HG03457 (cell line): ENCODE measurements around the gene ZMIZ1.

ENCODE experiments used
- ATAC-seq: cut with Tn5 transposase; IDR thresholded peaks from one replicate; pipeline ENCODE4 v1.9.1; 2021; ENCODE audit warnings: moderate number of reproducible peaks; ENCODE audit not compliant: unreplicated experiment

The ZMIZ1 gene

GRCh38 chr10:79068562-79069324, at the start of gene ZMIZ1:
ZMIZ1 (plus strand) TSS chr10:79068966; CDS start chr10:79201633, 132,667 bp downstream.
- ATAC-seq = peak; percentile 42

- ATAC-seq = no peak
Observed at GRCh38 chr10:79019441-79020014, 49.2 kb upstream of the ZMIZ1 start.

- no peak for ATAC-seq
Observed at GRCh38 chr10:79020015-79020491, 48.7 kb upstream of the ZMIZ1 start.

- no peak for ATAC-seq
Observed at GRCh38 chr10:79020605-79021004, 48.2 kb upstream of the ZMIZ1 start.

- ATAC-seq = no peak
Observed at GRCh38 chr10:79021331-79021907, 47.3 kb upstream of the ZMIZ1 start.

GRCh38 chr10:79021948-79022499, 46.7 kb upstream of the ZMIZ1 start:
- ATAC-seq = no peak

- no peak for ATAC-seq
Observed at GRCh38 chr10:79022565-79023230, 46.1 kb upstream of the ZMIZ1 start.

- ATAC-seq = no peak
Observed at GRCh38 chr10:79023240-79024162, 45.3 kb upstream of the ZMIZ1 start.

- no peak for ATAC-seq
Observed at GRCh38 chr10:79024296-79024695, 44.5 kb upstream of the ZMIZ1 start.

GRCh38 chr10:79024720-79025198, 44.0 kb upstream of the ZMIZ1 start:
- no peak for ATAC-seq

- ATAC-seq = no peak
Observed at GRCh38 chr10:79025199-79025832, 43.5 kb upstream of the ZMIZ1 start.

- ATAC-seq = no peak
Observed at GRCh38 chr10:79026341-79026761, 42.4 kb upstream of the ZMIZ1 start.

GRCh38 chr10:79026806-79027146, 42.0 kb upstream of the ZMIZ1 start:
- ATAC-seq = no peak

GRCh38 chr10:79027147-79028055, 41.4 kb upstream of the ZMIZ1 start:
- no peak for ATAC-seq

- no peak for ATAC-seq
Observed at GRCh38 chr10:79028056-79028430, 40.7 kb upstream of the ZMIZ1 start.

GRCh38 chr10:79028451-79029010, 40.2 kb upstream of the ZMIZ1 start:
- no peak for ATAC-seq

- ATAC-seq = no peak
Observed at GRCh38 chr10:79029478-79030390, 39.0 kb upstream of the ZMIZ1 start.
